Hematopoietic multipotent progenitor cell treated with erythropoietin and hydrocortisone succinate and interleukin-3 and kit ligand, for 8 days (in vitro differentiated cells): ENCODE results near the gene ZNF865.

ENCODE experiments used
- DNase-seq: peaks from one replicate; pipeline ENCODE4 v3.0.0-alpha.2; 2015

Gene ZNF865

GRCh38 chr19:55588738-55589137 lies 16.7 kb upstream of the ZNF865 start:
- no peak for DNase-seq

- DNase-seq = no peak
These were observed 15.3 kb upstream of the ZNF865 start for GRCh38 chr19:55590109-55590508.

GRCh38 chr19:55590617-55591016 lies 14.8 kb upstream of the ZNF865 start:
- DNase-seq = peak; percentile 78

GRCh38 chr19:55591555-55591954 lies 13.9 kb upstream of the ZNF865 start:
- no peak for DNase-seq

GRCh38 chr19:55592391-55593090 lies 12.9 kb upstream of the ZNF865 start:
- no peak for DNase-seq

GRCh38 chr19:55593096-55593772 lies 12.2 kb upstream of the ZNF865 start:
- no peak for DNase-seq

GRCh38 chr19:55594996-55595545 lies 10.4 kb upstream of the ZNF865 start:
- no peak for DNase-seq

GRCh38 chr19:55596304-55596703 lies 9.1 kb upstream of the ZNF865 start:
- no peak for DNase-seq

GRCh38 chr19:55597501-55597921 lies 7.9 kb upstream of the ZNF865 start:
- DNase-seq = no peak

- no peak for DNase-seq
These were observed 7.4 kb upstream of the ZNF865 start for GRCh38 chr19:55598034-55598433.

- peak; percentile 97 for DNase-seq
These were observed 6.6 kb upstream of the ZNF865 start for GRCh38 chr19:55598719-55599467.

- peak; percentile 99 for DNase-seq
These were observed 6.0 kb upstream of the ZNF865 start, which contains the start of gene FIZ1 for GRCh38 chr19:55599468-55599841. TSS of gene FIZ1 (minus strand) at chr19:55599517. CDS start at chr19:55597865, 1,652 bp downstream.

- DNase-seq = peak; percentile 94
These were observed 5.4 kb upstream of the ZNF865 start, which contains the start of gene ZNF524 for GRCh38 chr19:55599842-55600661. TSS of gene ZNF524 (plus strand) at chr19:55600288. CDS start at chr19:55602113, 1,825 bp downstream.

GRCh38 chr19:55600662-55601028 lies 4.8 kb upstream of the ZNF865 start:
- DNase-seq = no peak

GRCh38 chr19:55601084-55601483 lies 4.4 kb upstream of the ZNF865 start:
- DNase-seq = peak; percentile 34

- no peak for DNase-seq
These were observed 3.1 kb upstream of the ZNF865 start for GRCh38 chr19:55602104-55603001.

- DNase-seq = no peak
These were observed 2.3 kb upstream of the ZNF865 start for GRCh38 chr19:55603115-55603514.

- peak; percentile 45 for DNase-seq
These were observed 1.7 kb upstream of the ZNF865 start for GRCh38 chr19:55603581-55604292.

GRCh38 chr19:55605207-55605636 lies 225 bp upstream of the ZNF865 start:
- peak; percentile 96 for DNase-seq

- DNase-seq = no peak
These were observed 982 bp downstream of the ZNF865 start for GRCh38 chr19:55606471-55606787.

- DNase-seq = no peak
These were observed 1.4 kb downstream of the ZNF865 start for GRCh38 chr19:55606817-55607216.
